Dedifferentiated amniotic fluid mesenchymal stem cell (primary cell): ENCODE results near the gene GRB2.

Source experiments
- DNase-seq: peaks from one replicate; pipeline ENCODE4 v3.0.0-alpha.2; 2016; ENCODE audit errors: extremely low spot score

The GRB2 gene

DNA sequence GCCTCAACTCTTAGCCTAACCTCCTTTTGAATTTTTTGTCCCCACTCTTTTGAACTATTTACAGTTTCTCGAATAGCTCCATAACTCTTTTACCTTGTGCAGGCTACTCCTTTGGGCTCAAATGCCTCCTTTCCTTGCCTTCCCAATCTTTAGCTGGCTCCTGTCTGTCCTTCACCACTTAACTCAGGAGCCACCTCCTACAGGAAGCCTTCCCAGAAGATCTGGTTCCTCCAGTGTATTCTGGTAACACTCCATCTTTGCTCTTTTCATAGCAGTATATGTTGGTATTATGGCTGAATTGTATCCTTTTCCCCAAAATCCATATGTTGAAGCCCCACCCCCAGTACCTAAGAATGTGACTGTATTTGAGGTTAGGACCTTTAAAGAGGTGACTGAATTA is 9.0 kb upstream of the GRB2 start:
- no peak for DNase-seq

DNA sequence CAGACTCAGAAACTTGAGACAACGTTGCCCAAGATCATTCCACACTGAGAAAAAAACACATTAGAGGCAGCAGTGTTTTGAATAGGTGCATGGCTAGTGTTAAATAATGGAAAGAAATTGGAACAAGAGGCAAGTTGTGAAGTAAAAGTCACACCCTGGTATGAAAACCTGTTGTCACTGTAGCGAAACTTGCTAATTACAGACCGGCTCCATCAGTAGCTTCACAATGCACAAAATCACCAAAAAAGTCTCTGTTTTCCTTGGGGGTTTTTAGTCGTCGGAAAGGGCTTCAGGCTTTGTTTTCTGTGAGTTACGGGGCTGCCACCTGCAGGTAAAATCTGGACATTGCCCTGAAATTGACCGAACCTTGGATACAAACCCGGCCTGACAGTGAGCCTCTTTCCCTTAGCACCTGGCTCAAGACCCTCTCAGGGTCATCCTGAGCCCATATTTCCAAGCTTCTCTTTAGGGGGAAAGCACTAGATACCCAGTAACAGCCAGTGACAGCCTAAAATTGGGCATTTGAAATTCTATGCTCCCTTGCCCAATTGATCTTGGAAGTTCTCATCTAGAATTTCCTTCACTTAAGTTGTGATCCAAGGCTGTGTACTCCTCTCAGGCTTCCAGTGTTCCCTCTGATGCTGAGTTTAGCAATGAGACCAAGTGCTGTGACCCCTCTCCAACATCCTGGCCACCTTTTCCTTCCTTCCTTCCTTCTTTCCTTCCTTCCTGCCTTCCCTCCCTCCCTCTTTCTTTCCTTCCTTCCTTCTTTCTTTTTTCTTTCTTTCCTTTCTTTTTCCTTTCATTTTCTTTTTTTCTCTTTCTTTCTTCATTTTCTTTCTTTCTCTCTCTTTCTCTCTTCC is 7.2 kb upstream of the GRB2 start:
- DNase-seq = peak; percentile 77

DNA sequence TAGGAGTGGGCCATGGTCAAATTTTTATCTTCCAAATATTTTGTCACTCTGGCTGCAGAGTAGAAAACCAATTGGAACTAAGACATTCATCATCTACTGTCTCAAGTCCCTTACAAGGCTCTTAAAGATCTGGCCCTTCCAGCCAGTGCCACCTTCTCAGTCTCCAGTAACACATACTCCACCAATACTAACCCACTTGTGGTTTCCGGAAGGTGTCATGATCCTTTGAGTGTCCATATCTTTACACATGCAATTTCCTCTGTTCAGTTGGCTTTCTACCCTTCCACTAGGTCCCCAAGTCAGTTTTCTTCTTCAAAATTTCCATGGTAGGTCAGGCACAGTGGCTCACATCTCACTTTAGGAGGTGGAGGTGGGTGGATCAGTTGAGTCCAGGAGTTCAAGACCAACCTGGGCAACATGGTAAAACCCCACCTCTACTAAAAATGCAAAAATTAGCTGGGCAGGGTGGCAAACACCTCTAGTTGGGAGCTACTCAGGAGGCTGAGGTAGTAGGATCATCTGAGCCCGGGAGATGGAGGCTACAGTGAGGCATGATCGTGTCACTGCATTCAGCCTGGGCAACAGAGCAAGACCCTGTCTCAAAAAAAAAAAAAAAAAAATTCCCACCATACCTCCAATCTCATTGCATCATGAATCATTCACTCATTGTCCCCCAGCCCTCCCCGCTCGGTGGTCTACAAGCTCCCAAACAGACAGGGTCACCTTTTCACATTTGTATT is 6.0 kb upstream of the GRB2 start:
- no peak for DNase-seq

DNA sequence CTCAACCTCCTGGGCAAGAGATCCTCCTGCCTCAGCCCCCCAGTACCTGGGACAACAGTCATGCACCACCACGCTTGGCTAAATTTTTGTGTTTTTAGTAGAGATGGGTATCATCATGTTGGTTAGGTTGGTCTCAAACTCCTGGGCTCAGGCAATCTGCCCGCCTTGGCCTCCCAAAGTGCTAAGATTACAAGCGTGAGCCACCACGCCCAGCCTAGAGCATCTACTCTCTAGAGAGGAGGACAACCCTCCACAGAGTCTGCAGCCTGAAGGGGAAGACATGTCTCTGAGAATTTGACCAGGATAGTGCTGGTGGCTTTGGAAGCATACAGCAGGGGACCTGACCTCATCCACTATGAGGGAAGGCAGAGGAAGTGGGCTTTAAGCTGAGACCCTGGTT is 4.7 kb upstream of the GRB2 start:
- no peak for DNase-seq

DNA sequence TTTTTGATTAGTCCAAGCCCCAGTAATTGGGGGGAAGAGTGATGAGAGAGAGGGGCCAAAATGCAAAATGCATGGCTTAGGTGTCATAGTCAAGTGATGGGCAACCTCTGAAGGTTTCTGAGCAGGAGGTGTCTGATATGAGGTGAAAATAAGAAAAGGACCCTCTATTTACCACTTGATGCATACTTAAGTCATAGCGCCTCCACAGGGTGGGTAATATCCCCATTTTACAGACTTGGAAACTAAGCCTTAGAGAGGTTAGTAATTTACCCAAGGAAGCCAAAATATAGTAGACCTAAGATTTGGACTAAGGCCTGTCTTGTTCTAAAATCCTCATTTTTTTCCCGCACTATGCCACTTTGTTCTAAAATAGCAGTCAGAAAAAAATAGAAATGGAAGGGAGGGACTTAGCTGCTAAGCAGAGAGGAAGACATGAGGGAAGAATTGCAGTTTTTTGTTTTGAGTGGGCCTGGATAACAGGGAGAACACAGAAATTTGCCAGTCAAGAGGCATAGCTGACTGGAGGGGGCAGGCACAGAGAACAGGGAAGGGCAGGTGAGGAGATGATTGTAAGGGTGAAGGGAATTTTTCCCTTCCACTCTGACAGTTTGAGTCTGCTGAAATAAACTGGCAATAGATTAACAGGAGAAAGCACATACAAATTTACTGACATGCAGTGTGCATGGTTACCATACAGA is 2.3 kb upstream of the GRB2 start:
- DNase-seq = no peak

DNA sequence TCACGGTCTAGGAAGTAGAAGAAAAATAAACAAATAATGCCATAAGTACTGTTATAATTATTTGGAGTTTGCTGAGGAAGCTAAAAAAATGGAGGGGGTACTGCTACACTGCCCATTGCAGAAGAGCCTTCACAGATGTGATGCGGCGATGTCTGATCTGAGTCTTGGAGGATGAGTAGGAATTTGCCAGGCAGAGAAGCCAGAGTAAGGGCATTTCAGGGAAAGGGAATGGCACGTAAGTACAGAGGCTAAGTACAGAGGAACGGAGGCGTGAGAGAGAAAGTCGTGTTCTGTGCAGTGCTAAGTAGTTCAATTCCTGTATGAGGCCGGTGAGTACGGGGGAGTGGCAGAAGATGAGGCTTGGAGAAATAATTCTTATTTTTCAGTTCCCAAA is 741 bp upstream of the GRB2 start:
- no peak for DNase-seq

DNA sequence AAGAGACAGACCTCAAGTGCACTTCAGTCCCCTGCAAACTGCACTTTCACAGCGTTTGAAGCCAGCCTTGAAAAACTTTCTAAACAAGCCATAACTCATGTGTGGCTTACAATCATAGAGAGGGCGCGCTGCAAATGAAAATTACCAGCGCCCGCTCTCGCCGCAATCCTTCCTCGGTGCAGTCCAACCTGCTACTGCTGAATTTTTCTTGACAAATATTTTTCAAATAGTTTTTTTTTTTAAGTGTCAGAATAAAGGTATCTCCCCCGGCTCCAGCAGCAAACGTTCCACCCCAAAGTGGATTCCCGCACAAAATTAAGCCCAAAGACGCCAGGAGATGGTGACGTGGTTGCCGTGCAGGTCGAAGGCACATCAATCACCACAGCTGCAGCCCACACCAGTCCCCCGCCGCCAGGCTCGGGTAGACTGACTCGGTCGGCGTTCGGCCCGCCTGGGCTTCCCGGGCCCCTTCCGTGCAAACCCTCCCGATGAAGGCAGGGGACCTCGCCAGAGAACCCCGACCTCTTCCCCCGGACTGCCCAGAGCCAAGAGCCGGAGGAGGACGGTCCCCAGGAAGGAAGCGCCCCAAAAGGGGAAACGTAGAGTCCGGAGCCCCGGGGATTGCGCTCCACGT is 630 bp downstream of the GRB2 start:
- DNase-seq = peak; percentile 31

DNA sequence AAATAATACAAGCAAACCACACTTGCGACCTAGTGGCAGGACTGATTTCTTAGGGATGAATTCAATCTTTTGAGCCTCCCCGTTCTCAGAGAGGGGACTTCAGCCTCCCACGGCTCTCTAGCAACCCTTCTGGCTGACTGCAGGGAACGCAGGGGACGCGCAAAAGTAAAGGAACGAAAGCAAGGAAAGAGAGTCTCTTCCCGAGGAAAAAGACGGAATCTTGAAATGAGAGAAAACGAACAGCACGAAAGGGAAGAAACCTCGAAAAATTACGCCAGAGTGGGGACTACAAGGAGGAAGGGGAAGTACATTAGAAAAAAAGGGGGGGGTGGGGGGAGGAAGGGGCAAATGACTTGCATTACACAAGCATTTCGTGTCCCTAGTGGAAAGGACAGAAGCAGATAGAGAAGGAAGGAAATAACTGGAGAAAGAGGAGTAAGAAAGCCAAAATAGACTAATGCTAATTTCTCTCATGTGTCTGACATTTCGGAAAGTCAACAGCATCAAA is 1.2 kb downstream of the GRB2 start:
- DNase-seq = peak; percentile 89

DNA sequence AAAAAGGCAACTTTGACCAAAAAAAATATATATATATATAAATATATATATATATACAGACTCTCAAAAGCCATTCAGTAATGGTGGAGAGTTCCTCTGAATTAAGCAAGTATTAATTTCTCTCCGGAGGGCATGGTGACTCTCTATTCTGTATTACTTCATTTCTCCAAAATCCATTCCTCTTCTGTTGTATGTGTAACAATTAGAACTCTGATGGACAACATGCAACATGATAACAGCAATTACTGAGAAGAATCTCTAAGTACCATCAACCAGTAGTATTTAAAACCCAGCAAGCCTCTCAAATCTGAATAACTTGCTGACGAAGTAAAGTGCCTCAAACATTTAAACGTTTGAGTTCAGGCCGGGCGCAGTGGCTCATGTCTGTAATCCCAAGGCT is 2.3 kb downstream of the GRB2 start:
- DNase-seq = no peak

DNA sequence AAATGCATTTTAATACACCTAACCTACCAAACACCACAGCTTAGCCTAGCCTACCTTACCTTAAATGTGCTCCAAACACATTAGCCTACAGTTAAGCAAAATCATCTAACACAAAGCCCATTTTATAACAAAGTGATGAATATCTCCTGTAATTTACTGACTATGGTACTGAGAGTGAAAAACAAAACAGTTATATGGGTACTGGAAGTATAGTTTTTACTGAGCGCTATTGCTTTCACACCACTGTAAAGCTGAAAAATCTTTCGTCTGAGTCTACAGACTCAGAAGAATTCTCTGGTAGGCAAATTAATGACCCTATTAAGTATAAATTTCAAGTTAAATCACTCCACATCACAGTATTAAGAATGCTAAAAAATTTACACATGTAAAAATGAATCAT is 3.5 kb downstream of the GRB2 start:
- no peak for DNase-seq

DNA sequence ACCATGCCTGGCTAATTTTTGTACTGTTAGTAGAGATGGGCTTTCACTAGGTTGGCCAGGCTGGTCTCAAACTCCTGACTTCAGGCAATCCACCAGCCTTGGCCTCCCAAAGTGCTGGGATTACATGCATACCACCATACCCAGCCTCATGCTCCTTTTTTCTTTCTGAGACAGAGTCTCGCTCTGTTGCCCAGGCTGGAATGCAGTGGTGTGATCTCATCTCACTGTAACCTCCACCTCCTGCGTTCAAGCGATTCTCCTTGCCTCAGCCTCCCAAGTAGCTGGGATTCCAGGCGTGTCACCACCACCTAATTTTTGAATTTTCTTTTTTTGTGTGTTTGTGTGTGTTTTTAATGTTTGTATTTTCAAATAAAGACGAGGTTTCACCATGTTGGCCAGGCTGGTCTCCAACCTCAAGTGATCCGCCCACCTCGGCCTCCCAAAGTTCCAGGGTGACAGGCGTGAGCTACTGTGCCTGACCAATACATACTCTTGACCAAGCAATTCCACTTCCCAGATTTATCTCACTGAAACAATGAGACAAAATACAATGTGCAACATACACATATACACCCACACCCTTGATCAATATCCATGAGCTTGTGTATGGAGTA is 5.0 kb downstream of the GRB2 start:
- DNase-seq = no peak

DNA sequence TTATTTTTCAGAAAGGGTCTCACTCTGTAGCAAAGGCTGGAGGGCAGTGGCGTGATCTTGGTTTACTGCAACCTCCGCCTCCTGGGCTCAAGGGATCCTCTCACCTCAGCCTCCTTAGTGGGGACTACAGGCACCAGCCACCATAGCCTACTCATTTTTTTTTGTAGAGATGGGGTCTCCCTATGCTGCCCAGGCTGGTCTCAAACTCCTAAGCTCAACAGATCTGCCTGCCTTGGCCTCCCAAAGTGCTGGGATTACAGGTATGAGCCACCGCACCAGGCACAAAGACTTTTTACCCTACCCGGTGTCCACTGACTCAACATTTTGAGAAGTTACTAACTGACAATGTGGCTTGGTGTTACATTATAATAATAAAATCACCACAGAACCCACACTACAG is 7.2 kb downstream of the GRB2 start:
- no peak for DNase-seq

DNA sequence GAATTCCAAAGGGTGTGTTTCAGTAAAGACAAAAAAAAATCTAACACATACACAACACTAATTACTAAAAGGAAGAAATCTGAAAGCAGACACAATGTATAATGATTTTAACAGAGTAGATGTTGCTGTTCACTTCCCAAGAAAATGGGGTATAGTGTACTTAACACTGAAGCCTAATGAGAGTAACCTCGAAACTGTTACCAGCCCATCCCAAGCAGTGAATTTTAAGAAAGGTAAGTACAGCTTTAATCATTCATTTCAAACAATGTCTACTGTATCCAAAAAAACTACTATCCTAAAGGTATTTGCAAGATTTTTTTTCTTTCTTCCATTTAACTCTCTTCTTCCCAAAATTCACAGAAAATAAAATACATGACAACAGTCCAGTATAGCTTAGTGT is 8.3 kb downstream of the GRB2 start:
- DNase-seq = no peak

DNA sequence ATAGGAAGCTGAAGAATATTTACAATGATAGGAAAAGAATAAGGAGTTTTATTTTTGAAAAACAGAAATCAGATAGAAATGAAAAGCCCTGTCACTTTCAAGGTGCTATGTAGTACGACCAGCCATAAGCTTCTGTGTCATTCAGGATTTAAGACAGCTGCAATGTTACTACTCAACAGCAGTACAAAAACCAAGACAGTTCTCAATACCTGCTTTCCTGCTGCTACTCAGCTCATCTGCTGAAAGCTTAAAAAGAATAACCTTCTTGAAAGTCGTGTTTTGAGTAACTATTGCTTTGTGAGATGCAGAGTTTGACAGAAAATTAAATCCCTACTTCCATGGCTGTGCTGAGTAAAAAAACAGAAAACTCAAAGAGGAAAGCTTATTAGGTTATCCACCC is 8.7 kb downstream of the GRB2 start:
- no peak for DNase-seq

DNA sequence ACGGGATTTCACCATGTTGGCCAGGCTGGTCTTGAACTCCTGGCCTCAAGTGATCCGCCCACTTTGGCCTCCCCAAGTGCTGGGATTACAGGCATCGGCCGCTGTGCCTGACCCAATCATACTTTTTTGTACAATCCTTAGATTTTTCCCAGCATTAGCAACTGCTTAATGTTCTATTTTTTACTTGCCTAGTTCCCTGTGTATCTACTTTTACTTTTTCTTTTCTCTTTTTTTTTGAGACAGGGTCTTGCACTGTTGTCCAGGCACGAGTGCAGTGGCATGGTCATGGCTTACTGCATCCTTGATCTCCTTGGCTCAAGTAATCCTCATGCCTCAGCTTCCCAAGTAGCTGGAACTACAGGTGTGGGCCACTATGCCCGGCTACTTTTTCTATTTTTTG is 9.5 kb downstream of the GRB2 start:
- DNase-seq = no peak

DNA sequence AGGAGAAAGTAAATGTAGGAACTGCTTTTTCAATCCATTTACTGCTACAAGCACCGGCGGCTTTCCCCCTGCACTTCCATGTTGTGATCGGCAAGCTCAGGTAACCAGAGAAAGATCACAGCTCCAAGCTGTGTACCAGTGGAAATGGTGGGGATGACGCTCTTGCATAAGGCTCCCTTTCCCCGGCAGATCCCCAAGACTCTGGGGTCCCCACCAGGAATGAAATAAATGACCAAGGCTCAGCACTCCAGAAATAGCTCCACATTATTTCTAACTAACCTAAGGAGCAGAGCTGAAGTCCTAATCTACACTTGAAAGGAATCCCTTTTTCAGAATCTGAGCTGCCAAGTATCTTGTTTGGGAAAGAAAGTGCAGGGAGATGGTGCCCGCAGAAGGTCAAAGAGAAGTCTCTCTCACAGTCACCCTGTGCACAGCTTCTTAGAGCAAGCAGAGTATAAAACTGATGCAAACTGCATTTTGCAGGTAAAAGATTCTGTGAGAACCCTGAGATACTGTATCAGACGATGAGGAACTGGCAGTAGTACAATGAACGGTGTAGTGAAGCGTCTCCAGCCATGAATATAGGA is 11.1 kb downstream of the GRB2 start:
- DNase-seq = no peak

DNA sequence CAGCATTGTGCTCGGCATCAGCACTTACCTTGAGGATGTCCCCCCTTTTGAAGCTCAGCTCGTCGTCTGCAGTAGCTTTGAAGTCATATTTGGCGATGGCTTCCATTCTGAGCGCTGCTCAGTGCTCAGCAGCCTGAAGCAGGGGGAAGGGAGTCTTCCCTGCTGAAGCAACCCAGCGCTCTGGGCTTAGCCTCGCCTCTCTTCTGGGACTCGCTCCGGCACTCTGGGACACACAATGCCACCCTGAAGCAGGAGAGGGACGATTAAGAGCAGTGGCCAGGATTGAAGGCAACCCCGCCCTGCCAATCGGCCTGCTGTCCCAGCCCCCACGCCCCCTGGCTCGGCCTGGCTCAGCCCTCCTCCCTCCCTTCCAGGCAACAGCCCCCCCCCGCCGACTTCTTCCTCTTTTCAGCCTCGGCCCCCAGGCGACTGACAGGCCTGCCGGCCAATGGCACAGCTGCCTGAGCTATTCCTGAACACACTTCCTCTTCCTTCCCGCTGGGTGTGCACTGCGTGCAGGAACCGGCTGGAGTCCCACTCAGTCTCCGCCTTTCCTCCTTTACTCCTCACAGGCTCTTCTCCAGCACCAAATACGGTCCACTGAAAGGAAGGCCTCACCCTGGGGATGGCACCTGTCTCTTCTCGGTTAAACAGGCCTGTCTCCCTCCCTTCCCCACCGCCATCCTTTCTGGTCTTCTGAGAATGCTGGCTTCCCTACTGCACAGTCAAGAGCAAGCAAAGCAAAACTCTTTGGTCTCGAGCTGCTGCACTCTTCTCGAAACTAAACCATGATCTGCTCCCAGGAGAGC is 11.8 kb downstream of the GRB2 start:
- peak; percentile 98 for DNase-seq

DNA sequence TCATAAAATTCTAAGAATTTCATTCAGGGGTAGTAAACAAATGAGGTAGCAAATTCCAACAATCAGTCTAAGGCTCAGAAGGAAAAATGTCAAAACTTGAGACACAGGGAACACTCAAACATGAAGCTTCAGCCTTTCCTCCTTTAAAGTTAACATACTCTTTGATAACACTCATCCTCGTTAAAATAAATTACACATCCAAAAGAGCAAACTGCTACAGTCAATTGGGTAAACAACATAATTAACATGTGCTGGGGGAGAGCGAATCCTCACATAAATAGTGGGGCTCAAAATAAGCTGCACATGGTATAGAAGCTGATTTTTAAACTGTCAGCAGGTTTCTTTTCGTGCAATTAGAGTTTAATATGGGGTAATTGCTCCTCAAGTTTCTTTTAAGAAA is 12.9 kb downstream of the GRB2 start:
- no peak for DNase-seq

DNA sequence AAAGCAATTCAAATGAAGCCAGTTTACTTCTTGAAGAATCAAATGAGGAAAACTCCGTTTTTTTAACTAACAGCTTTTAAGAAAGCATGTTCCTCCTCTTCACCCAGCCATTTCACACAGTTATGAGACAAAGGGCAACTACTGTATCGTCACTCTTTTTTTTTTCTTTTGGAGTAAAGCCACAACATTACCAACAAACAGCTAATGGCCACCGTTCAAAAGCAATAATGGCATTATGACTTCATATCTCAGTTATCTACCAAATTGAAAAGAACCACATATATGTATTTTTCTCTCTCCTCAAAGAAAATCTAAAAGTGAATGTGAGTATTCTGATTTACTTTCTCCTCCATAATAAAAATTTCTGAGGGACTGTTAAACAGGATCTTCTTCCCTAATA is 14.5 kb downstream of the GRB2 start:
- DNase-seq = no peak

DNA sequence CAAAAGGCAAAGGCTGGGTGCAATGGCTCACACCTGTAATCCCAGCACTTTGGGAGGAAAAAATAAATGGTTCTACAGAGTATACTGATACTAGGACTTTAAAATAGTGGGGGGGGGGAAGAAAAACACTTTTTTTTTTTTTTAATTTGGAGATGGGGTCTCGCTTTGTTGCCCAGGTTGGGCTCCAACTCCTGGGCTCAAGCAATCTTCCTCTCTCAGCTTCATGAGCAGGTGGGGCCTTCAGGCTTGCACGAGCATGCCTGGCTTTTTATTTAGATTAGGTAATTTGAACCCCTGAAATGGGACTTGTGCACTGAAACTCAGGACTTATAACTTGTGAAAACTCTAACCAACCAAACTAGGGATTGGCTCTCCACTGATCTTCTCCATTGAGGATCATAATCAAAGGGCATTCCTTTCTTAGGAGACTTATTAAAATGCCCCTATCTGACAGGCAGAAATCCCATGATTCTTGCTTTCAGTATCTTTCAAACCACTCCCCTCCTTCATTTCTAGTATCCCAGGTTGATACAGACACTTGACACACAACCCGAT is 16.9 kb downstream of the GRB2 start:
- DNase-seq = no peak
